Measurements from ENCODE around the gene ELF5.

The ELF5 gene

GRCh38 chr11:34461215-34461614, 52.4 kb downstream of the ELF5 start:
- no peaks in the 10 kb centered on the region for H3K9me2 ChIP-seq (replicated peaks; ENCODE audit: insufficient read depth, low read length)
- no peaks in the 10 kb centered on the region for H4K20me1 ChIP-seq (ENCODE audit: low read depth, low read length)
- H3K9me3 ChIP-seq (ENCODE audit: insufficient read depth, low read length), result peaks cover 8% of the 10 kb centered on the region; the same call in 1 of the 2 replicates
- no peaks in the 10 kb centered on the region for H3F3A ChIP-seq (ENCODE audit: insufficient read depth)
- no peaks in the 10 kb centered on the region for H3K79me2 ChIP-seq (ENCODE audit: insufficient read depth, low read length)
- TF ChIP-seq EZH2phosphoT487 (conservative IDR thresholded peaks at IDR 0.05; ENCODE audit: low read length) (no peak), CTCF (IDR thresholded peaks at IDR 0.05; ENCODE audit: insufficient read depth, low read length, poor library complexity, severe bottlenecking) (no peak)
- H2AFZ ChIP-seq (ENCODE audit: low read depth, low read length, severe bottlenecking), result no peak overlapping the region
- H3K4me2 ChIP-seq (ENCODE audit: low read depth, low read length, poor library complexity, severe bottlenecking), result no peak overlapping the region
- no peak overlapping the region for H3K9ac ChIP-seq (ENCODE audit: low read length)
- no peak overlapping the region for H3K27ac ChIP-seq (ENCODE audit: low read depth, low read length)
- no peaks in the 10 kb centered on the region for H3K27me3 ChIP-seq (ENCODE audit: low read length)
- peaks cover 26% of the 10 kb centered on the region for H3K36me3 ChIP-seq (ENCODE audit: low read length)
- no peak overlapping the region for H3K4me3 ChIP-seq (ENCODE audit: insufficient read depth, low read length, poor library complexity, severe bottlenecking)

GRCh38 chr11:34460278-34460677, 53.3 kb downstream of the ELF5 start:
- Histone ChIP-seq H3F3A (ENCODE audit: insufficient read depth) (no peaks in the 10 kb centered on the region), H3K27ac (ENCODE audit: low read depth, low read length) (no peak overlapping the region), H2AFZ (ENCODE audit: low read depth, low read length, severe bottlenecking) (no peak overlapping the region), H3K79me2 (ENCODE audit: insufficient read depth, low read length) (no peaks in the 10 kb centered on the region), H3K9me2 (replicated peaks; ENCODE audit: insufficient read depth, low read length) (no peaks in the 10 kb centered on the region), H4K20me1 (ENCODE audit: low read depth, low read length) (no peaks in the 10 kb centered on the region), H3K4me2 (ENCODE audit: low read depth, low read length, poor library complexity, severe bottlenecking) (no peak overlapping the region), H3K9me3 (ENCODE audit: insufficient read depth, low read length) (no peaks in the 10 kb centered on the region), H3K36me3 (ENCODE audit: low read length) (peaks cover 21% of the 10 kb centered on the region), H3K9ac (ENCODE audit: low read length) (no peak overlapping the region), H3K27me3 (ENCODE audit: low read length) (no peaks in the 10 kb centered on the region), H3K4me3 (ENCODE audit: insufficient read depth, low read length, poor library complexity, severe bottlenecking) (no peak overlapping the region)
- no peak for TF ChIP-seq CTCF (IDR thresholded peaks at IDR 0.05; ENCODE audit: insufficient read depth, low read length, poor library complexity, severe bottlenecking)
- no peak for TF ChIP-seq EZH2phosphoT487 (conservative IDR thresholded peaks at IDR 0.05; ENCODE audit: low read length)

GRCh38 chr11:34459507-34460162, 54.0 kb downstream of the ELF5 start:
- Histone ChIP-seq H3K9me2 (replicated peaks; ENCODE audit: insufficient read depth, low read length) (no peaks in the 10 kb centered on the region), H3K4me2 (ENCODE audit: low read depth, low read length, poor library complexity, severe bottlenecking) (no peak overlapping the region), H3K27me3 (ENCODE audit: low read length) (no peaks in the 10 kb centered on the region), H3K9ac (ENCODE audit: low read length) (no peak overlapping the region), H3K79me2 (ENCODE audit: insufficient read depth, low read length) (no peaks in the 10 kb centered on the region), H3F3A (ENCODE audit: insufficient read depth) (no peaks in the 10 kb centered on the region), H3K27ac (ENCODE audit: low read depth, low read length) (no peak overlapping the region), H3K9me3 (ENCODE audit: insufficient read depth, low read length) (no peaks in the 10 kb centered on the region), H3K4me3 (ENCODE audit: insufficient read depth, low read length, poor library complexity, severe bottlenecking) (no peak overlapping the region), H4K20me1 (ENCODE audit: low read depth, low read length) (no peaks in the 10 kb centered on the region), H3K36me3 (ENCODE audit: low read length) (peaks cover 20% of the 10 kb centered on the region), H2AFZ (ENCODE audit: low read depth, low read length, severe bottlenecking) (no peak overlapping the region)
- TF ChIP-seq CTCF (IDR thresholded peaks at IDR 0.05; ENCODE audit: insufficient read depth, low read length, poor library complexity, severe bottlenecking), result no peak
- TF ChIP-seq EZH2phosphoT487 (conservative IDR thresholded peaks at IDR 0.05; ENCODE audit: low read length), result no peak
